Measurements from ENCODE around the gene C2orf15.

DNA sequence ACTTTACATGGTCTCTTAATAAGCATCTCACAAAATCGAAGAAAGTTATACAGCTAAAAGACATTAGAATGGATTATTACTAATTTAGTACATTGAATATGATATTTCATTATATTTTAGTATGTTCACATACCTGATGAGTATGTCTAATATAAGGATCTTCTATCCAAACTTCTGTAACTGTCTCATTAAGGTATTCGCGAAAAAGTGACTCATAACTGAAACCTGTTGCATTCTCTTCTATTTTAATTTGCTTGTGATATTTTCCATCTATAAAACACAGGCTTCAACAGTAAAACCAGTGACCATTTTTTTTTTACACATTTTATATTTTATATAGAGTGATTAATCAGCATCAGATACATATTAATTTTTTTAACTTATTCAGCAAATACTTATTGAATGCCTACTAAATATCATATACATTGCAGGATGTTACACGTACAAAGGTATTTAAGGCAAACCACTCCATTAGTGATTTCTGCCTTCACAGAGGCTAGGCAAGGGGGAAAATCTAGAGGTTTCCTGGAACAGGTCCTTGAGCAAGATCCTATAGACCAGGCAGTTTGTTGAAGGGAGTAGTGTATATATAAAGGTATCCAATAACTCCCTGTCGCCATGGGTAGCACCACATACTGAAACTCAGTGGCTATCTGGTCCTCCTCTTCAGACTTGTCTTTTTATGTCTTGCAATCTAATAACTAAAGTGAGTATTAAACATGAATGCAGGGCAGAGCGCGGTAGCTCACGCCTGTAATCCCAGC is 30.1 kb downstream of the C2orf15 start:
- no peak for TF ChIP-seq RAD21 (IDR thresholded peaks at IDR 0.05; ENCODE audit: insufficient read depth, low read depth, low read length)
- TF ChIP-seq, protein P1, sequence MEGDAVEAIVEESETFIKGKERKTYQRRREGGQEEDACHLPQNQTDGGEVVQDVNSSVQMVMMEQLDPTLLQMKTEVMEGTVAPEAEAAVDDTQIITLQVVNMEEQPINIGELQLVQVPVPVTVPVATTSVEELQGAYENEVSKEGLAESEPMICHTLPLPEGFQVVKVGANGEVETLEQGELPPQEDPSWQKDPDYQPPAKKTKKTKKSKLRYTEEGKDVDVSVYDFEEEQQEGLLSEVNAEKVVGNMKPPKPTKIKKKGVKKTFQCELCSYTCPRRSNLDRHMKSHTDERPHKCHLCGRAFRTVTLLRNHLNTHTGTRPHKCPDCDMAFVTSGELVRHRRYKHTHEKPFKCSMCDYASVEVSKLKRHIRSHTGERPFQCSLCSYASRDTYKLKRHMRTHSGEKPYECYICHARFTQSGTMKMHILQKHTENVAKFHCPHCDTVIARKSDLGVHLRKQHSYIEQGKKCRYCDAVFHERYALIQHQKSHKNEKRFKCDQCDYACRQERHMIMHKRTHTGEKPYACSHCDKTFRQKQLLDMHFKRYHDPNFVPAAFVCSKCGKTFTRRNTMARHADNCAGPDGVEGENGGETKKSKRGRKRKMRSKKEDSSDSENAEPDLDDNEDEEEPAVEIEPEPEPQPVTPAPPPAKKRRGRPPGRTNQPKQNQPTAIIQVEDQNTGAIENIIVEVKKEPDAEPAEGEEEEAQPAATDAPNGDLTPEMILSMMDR (IDR thresholded peaks at IDR 0.05 in 2 of 3, conservative IDR thresholded peaks at IDR 0.05 in 1 of 3; ENCODE audit: control insufficient read depth in 2 of 3, extremely low read depth in 1 of 3, insufficient read depth in 1 of 3, low read depth in 3 of 3, low read length in 3 of 3) = no peak
- TF ChIP-seq YY1 (IDR thresholded peaks at IDR 0.05; ENCODE audit: low read depth, low read length) = no peak
- TF ChIP-seq MTA3 (IDR thresholded peaks at IDR 0.05; ENCODE audit: borderline replicate concordance, low read length) = no peak
- TF ChIP-seq RAD51 (IDR thresholded peaks at IDR 0.05) = no peak
- TF ChIP-seq EZH2 (IDR thresholded peaks at IDR 0.05; ENCODE audit: borderline replicate concordance, control insufficient read depth, low read depth, low read length) = no peak
- TF ChIP-seq RFX5 (IDR thresholded peaks at IDR 0.05; ENCODE audit: low read depth, low read length) = no peak
- TF ChIP-seq CBFB (IDR thresholded peaks at IDR 0.05; ENCODE audit: low read depth) = no peak
- TF ChIP-seq, protein P2, sequence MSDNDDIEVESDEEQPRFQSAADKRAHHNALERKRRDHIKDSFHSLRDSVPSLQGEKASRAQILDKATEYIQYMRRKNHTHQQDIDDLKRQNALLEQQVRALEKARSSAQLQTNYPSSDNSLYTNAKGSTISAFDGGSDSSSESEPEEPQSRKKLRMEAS (IDR thresholded peaks at IDR 0.05; ENCODE audit: low read depth, low read length) = no peak
- TF ChIP-seq, protein P3, sequence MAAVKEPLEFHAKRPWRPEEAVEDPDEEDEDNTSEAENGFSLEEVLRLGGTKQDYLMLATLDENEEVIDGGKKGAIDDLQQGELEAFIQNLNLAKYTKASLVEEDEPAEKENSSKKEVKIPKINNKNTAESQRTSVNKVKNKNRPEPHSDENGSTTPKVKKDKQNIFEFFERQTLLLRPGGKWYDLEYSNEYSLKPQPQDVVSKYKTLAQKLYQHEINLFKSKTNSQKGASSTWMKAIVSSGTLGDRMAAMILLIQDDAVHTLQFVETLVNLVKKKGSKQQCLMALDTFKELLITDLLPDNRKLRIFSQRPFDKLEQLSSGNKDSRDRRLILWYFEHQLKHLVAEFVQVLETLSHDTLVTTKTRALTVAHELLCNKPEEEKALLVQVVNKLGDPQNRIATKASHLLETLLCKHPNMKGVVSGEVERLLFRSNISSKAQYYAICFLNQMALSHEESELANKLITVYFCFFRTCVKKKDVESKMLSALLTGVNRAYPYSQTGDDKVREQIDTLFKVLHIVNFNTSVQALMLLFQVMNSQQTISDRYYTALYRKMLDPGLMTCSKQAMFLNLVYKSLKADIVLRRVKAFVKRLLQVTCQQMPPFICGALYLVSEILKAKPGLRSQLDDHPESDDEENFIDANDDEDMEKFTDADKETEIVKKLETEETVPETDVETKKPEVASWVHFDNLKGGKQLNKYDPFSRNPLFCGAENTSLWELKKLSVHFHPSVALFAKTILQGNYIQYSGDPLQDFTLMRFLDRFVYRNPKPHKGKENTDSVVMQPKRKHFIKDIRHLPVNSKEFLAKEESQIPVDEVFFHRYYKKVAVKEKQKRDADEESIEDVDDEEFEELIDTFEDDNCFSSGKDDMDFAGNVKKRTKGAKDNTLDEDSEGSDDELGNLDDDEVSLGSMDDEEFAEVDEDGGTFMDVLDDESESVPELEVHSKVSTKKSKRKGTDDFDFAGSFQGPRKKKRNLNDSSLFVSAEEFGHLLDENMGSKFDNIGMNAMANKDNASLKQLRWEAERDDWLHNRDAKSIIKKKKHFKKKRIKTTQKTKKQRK (IDR thresholded peaks at IDR 0.05; ENCODE audit: low read depth, low read length) = no peak
- no peak for TF ChIP-seq NKRF (conservative IDR thresholded peaks at IDR 0.05)
- no peak for TF ChIP-seq JUND (IDR thresholded peaks at IDR 0.05; ENCODE audit: low read depth, low read length)
